SK-N-SH treated with all-trans-retinoic acid at 6 μM for 48 hours (cell line): ENCODE data around the gene HSPE1.

Source experiments
- ATAC-seq: fragments of 200-7000 bp; cut with Tn5 transposase; 3 replicates; pipeline ENCODE4 v1.9.1; 2020; ENCODE audit warnings: mild to moderate bottlenecking, moderate library complexity
- ARNTL ChIP-seq: fragments of 450-650 bp; formaldehyde crosslinking; IDR thresholded peaks from 2 replicates; pipeline ENCODE4 v1.5.0; 2020; ENCODE audit warnings: low read depth, mild to moderate bottlenecking, moderate library complexity, borderline replicate concordance
- BACH2 ChIP-seq: fragments of 250-450 bp; sonication (Bioruptor Pico); IDR thresholded peaks from 2 replicates; pipeline ENCODE4 v1.9.0; 2021; ENCODE audit warnings: mild to moderate bottlenecking, borderline replicate concordance
- CREB5 ChIP-seq: fragments of 250-450 bp; sonication (Bioruptor Pico); IDR thresholded peaks from 2 replicates; pipeline ENCODE4 v1.5.1; 2020; ENCODE audit warnings: low read depth, mild to moderate bottlenecking, moderate library complexity
- ESRRG ChIP-seq: fragments of 250-450 bp; sonication (Bioruptor Pico); IDR thresholded peaks from 2 replicates; pipeline ENCODE4 v1.6.1; 2021; ENCODE audit warnings: mild to moderate bottlenecking
- ISL1 ChIP-seq: fragments of 250-450 bp; sonication (Bioruptor Pico); IDR thresholded peaks from 2 replicates; pipeline ENCODE4 v2.1.2; 2022; ENCODE audit warnings: mild to moderate bottlenecking, moderate library complexity
- OSR1 ChIP-seq: fragments of 250-450 bp; sonication (Bioruptor Pico); IDR thresholded peaks from 2 replicates; pipeline ENCODE4 v1.8.0; 2022; ENCODE audit warnings: moderate library complexity, mild to moderate bottlenecking, inconsistent platforms
- POU6F1 ChIP-seq: fragments of 250-450 bp; sonication (Bioruptor Pico); IDR thresholded peaks from 2 replicates; pipeline ENCODE4 v1.8.0; 2021; ENCODE audit warnings: low read depth, mild to moderate bottlenecking, moderate library complexity, borderline replicate concordance
- PPARA ChIP-seq: fragments of 250-450 bp; sonication (Bioruptor Pico); IDR thresholded peaks from 2 replicates; pipeline ENCODE4 v1.5.0; 2020; ENCODE audit warnings: mild to moderate bottlenecking, borderline replicate concordance
- RARB ChIP-seq: fragments of 250-450 bp; sonication (Bioruptor Pico); IDR thresholded peaks from 2 replicates; pipeline ENCODE4 v1.8.0; 2021; ENCODE audit warnings: mild to moderate bottlenecking, moderate library complexity
- ZFP3 ChIP-seq: fragments of 250-450 bp; sonication (Bioruptor Pico); IDR thresholded peaks from 2 replicates; pipeline ENCODE4 v1.5.0; 2020; ENCODE audit warnings: mild to moderate bottlenecking, moderate library complexity
- ZFP30 ChIP-seq: fragments of 450-650 bp; formaldehyde crosslinking; IDR thresholded peaks from 2 replicates; pipeline ENCODE4 v1.5.0; 2022; ENCODE audit warnings: mild to moderate bottlenecking, moderate library complexity
- ZNF565 ChIP-seq: fragments of 450-650 bp; formaldehyde crosslinking; conservative IDR thresholded peaks from 2 replicates; pipeline ENCODE4 v1.5.0; 2020; ENCODE audit warnings: low read depth, mild to moderate bottlenecking, moderate library complexity
- ZNF70 ChIP-seq: fragments of 450-650 bp; formaldehyde crosslinking; IDR thresholded peaks from 2 replicates; pipeline ENCODE4 v1.5.0; 2020; ENCODE audit warnings: mild to moderate bottlenecking, moderate library complexity
- ZNF8 ChIP-seq: fragments of 450-650 bp; formaldehyde crosslinking; IDR thresholded peaks from 2 replicates; pipeline ENCODE4 v1.5.0; 2020; ENCODE audit warnings: mild to moderate bottlenecking, moderate library complexity
- TF ChIP-seq, protein P1 (sequence below): fragments of 250-450 bp; sonication (Bioruptor Pico); IDR thresholded peaks from 2 replicates; pipeline ENCODE4 v1.5.1; 2021; ENCODE audit warnings: mild to moderate bottlenecking, moderate library complexity
- TF ChIP-seq, protein P2 (sequence below): fragments of 250-450 bp; sonication (Bioruptor Pico); IDR thresholded peaks from 2 replicates; pipeline ENCODE4 v1.5.0; 2020; ENCODE audit warnings: mild to moderate bottlenecking, moderate library complexity

The HSPE1 gene

GRCh38 chr2:197538412-197538811 lies 38.2 kb downstream of the HSPE1 start (continued):
- TF ChIP-seq ZNF565 (CRISPR knock-in tag), result no peak
- TF ChIP-seq, all 23 proteins: peak for 0

DNA sequence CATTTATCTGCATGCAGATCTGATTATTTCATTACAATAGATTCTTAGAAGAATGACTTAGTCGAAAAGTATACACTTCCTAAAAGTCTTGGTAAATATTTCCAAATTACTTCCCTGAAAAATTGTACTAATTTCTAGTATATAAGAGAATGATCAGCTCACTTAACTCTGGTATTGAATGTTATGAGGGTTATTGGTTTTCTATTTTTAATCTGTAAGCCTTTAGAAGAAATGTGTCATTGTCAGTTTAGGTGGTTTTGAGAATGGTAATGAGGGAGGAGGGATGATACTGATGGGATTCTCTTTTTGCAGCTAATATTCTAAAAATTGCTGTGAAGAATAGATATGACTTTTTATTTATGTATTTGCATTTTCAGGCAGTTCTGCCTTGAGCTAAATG lies 39.6 kb downstream of the HSPE1 start:
- no peak for ATAC-seq
- TF ChIP-seq ZFP3 (CRISPR knock-in tag), result no peak
- TF ChIP-seq POU6F1, result no peak
- no peak for TF ChIP-seq ZFP30 (CRISPR knock-in tag)
- TF ChIP-seq ISL1 (CRISPR knock-in tag), result no peak
- TF ChIP-seq ZNF8, result no peak
- TF ChIP-seq, protein P1, sequence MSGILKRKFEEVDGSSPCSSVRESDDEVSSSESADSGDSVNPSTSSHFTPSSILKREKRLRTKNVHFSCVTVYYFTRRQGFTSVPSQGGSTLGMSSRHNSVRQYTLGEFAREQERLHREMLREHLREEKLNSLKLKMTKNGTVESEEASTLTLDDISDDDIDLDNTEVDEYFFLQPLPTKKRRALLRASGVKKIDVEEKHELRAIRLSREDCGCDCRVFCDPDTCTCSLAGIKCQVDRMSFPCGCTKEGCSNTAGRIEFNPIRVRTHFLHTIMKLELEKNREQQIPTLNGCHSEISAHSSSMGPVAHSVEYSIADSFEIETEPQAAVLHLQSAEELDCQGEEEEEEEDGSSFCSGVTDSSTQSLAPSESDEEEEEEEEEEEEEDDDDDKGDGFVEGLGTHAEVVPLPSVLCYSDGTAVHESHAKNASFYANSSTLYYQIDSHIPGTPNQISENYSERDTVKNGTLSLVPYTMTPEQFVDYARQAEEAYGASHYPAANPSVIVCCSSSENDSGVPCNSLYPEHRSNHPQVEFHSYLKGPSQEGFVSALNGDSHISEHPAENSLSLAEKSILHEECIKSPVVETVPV (CRISPR knock-in tag), result no peak
- no peak for TF ChIP-seq RARB
- no peak for TF ChIP-seq BACH2 (CRISPR knock-in tag)
- TF ChIP-seq OSR1 (CRISPR knock-in tag), result no peak
- TF ChIP-seq ZNF565 (CRISPR knock-in tag), result no peak
- TF ChIP-seq, protein P2, sequence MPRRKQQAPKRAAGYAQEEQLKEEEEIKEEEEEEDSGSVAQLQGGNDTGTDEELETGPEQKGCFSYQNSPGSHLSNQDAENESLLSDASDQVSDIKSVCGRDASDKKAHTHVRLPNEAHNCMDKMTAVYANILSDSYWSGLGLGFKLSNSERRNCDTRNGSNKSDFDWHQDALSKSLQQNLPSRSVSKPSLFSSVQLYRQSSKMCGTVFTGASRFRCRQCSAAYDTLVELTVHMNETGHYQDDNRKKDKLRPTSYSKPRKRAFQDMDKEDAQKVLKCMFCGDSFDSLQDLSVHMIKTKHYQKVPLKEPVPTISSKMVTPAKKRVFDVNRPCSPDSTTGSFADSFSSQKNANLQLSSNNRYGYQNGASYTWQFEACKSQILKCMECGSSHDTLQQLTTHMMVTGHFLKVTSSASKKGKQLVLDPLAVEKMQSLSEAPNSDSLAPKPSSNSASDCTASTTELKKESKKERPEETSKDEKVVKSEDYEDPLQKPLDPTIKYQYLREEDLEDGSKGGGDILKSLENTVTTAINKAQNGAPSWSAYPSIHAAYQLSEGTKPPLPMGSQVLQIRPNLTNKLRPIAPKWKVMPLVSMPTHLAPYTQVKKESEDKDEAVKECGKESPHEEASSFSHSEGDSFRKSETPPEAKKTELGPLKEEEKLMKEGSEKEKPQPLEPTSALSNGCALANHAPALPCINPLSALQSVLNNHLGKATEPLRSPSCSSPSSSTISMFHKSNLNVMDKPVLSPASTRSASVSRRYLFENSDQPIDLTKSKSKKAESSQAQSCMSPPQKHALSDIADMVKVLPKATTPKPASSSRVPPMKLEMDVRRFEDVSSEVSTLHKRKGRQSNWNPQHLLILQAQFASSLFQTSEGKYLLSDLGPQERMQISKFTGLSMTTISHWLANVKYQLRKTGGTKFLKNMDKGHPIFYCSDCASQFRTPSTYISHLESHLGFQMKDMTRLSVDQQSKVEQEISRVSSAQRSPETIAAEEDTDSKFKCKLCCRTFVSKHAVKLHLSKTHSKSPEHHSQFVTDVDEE, result no peak
- no peak for TF ChIP-seq ESRRG (CRISPR knock-in tag)

DNA sequence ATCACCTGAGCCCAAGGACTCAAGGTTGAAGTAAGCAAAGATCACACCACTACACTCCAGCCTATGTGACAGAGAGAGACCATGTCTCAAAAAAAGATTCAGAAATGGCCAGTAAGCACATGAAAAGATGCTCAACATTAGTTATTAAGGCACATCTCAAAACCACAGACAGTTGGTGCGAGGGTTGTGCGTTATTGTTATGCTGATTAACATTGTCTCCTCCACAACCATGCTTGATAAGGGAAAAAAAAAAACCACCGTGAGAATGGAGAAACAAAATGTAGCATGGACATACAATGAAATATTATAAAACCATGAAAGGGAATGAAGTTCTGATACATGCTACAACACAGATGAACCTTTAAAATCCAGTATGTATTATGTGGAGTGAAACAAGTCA lies 43.0 kb downstream of the HSPE1 start:
- ATAC-seq, result no peak
- TF ChIP-seq POU6F1, result no peak
- no peak for TF ChIP-seq ESRRG (CRISPR knock-in tag)
- TF ChIP-seq BACH2 (CRISPR knock-in tag), result no peak
- TF ChIP-seq, protein P2, result no peak
- no peak for TF ChIP-seq ZFP30 (CRISPR knock-in tag)
- TF ChIP-seq ARNTL (CRISPR knock-in tag), result no peak
- no peak for TF ChIP-seq ZNF70 (CRISPR knock-in tag)
- TF ChIP-seq, protein P1 (CRISPR knock-in tag), result no peak
- no peak for TF ChIP-seq PPARA
- no peak for TF ChIP-seq RARB
- TF ChIP-seq CREB5 (CRISPR knock-in tag), result no peak
